H1 (cell line): ENCODE measurements around the gene UBE2K. TPM values are rescaled to one million over a fixed set of nuclear protein-coding genes. Genes with fewer than 3 reads are reported as not detected.

Experiments
- CTCF ChIA-PET: fragments of 300-600 bp; sonication (Branson Sonifier 250); formaldehyde crosslinking; loops from one replicate; lab custom pipeline; 2021; ENCODE audit not compliant: partially characterized antibody; lab: Charles Lee
- POLR2A ChIA-PET: fragments of 300-600 bp; sonication (Branson Sonifier 250); formaldehyde crosslinking; loops from one replicate; lab custom pipeline; 2021; ENCODE audit warnings: inconsistent platforms; ENCODE audit not compliant: partially characterized antibody; lab: Charles Lee
- DNase-seq, 2 experiments: peaks; one replicate each; pipeline versions ENCODE4 v3.0.0 to v3.0.0-alpha.2; 2010 to 2022; ENCODE audit warnings: low spot score in 2 of 2, low read depth in 1 of 2, mixed read lengths in 1 of 2
- FAIRE-seq: peaks from 2 replicates; lab custom pipeline; 2011; peaks lifted over from hg19 to GRCh38; lab: Jason Lieb, UNC
- H2AFZ ChIP-seq: 2 replicates; pipeline ENCODE4 v1.8.1; 2012; ENCODE audit warnings: low read length, inconsistent platforms
- H2AK5ac ChIP-seq: 2 replicates; pipeline ENCODE4 v1.6.1; 2013; ENCODE audit warnings: low read depth, low read length
- H2BK120ac ChIP-seq: replicated peaks from 2 replicates; pipeline ENCODE3; 2013; ENCODE audit warnings: low read depth, low read length, inconsistent platforms
- H2BK12ac ChIP-seq: 2 replicates; pipeline ENCODE4 v1.6.1; 2013; ENCODE audit warnings: low read depth, low read length
- H2BK15ac ChIP-seq: 2 replicates; pipeline ENCODE4 v1.6.1; 2013; ENCODE audit warnings: low read length
- H2BK20ac ChIP-seq: 2 replicates; pipeline ENCODE4 v1.6.1; 2013; ENCODE audit warnings: low read length
- H2BK5ac ChIP-seq: 2 replicates; pipeline ENCODE4 v1.6.1; 2013; ENCODE audit warnings: low read depth, low read length
- H3K14ac ChIP-seq: 2 replicates; pipeline ENCODE4 v1.6.1; 2013; ENCODE audit warnings: inconsistent platforms; ENCODE audit not compliant: insufficient read length
- H3K18ac ChIP-seq: 2 replicates; pipeline ENCODE4 v1.6.1; 2013; ENCODE audit warnings: low read length; ENCODE audit errors: extremely low read depth
- H3K23ac ChIP-seq: 2 replicates; pipeline ENCODE4 v1.6.1; 2013; ENCODE audit warnings: inconsistent platforms; ENCODE audit not compliant: insufficient read length
- H3K23me2 ChIP-seq: 2 replicates; pipeline ENCODE4 v1.6.1; 2013; ENCODE audit warnings: low read depth, low read length
- H3K27ac ChIP-seq: 2 replicates; pipeline ENCODE4 v1.6.1; 2011; ENCODE audit warnings: low read depth, low read length, inconsistent platforms
- H3K27me3 ChIP-seq, 4 experiments: replicated peaks in 1 of 4; 1 replicate in 1 of 4; 2 replicates in 3 of 4; pipeline versions ENCODE4 v1.6.1 to v1.8.1; 2011 to 2013; ENCODE audit warnings: low read length in 3 of 4, mild to moderate bottlenecking in 3 of 4, inconsistent platforms in 2 of 4, mixed read lengths in 2 of 4, moderate library complexity in 1 of 4; ENCODE audit not compliant: control insufficient read depth in 3 of 4, insufficient read depth in 3 of 4; ENCODE audit errors: extremely low read depth in 1 of 4
- H3K36me3 ChIP-seq, 4 experiments: 2 replicates each; pipeline versions ENCODE4 v1.6.1 to v1.8.1; 2011 to 2013; ENCODE audit warnings: mild to moderate bottlenecking in 4 of 4, low read length in 3 of 4, moderate library complexity in 2 of 4, control low read depth in 1 of 4, inconsistent platforms in 1 of 4; ENCODE audit not compliant: insufficient read depth in 4 of 4, control insufficient read depth in 2 of 4
- H3K4ac ChIP-seq: replicated peaks from 2 replicates; pipeline ENCODE3; 2013; ENCODE audit warnings: low read length, low read depth, mixed read lengths, inconsistent platforms; ENCODE audit not compliant: insufficient read length
- H3K4me1 ChIP-seq, 4 experiments: replicated peaks in 1 of 4; 1 replicate in 1 of 4; 2 replicates in 3 of 4; pipeline versions ENCODE4 v1.6.1 to v1.8.1; 2011 to 2013; ENCODE audit warnings: low read length in 3 of 4, inconsistent platforms in 2 of 4, mixed read lengths in 1 of 4; ENCODE audit not compliant: insufficient read depth in 4 of 4, control insufficient read depth in 3 of 4
- H3K4me2 ChIP-seq, 2 experiments: 2 replicates each; pipeline versions ENCODE4 v1.6.1 to v1.8.1; 2011 to 2013; ENCODE audit warnings: low read depth in 2 of 2, low read length in 2 of 2, control low read depth in 1 of 2, inconsistent platforms in 1 of 2, mild to moderate bottlenecking in 1 of 2; ENCODE audit not compliant: insufficient read depth in 1 of 2
- H3K4me3 ChIP-seq, 4 experiments: fragments of 200-600, 300-600 bp in 1 of 4; sonication (generic), shearing (Covaris generic), sonication (Bioruptor Twin) in 1 of 4; 2 replicates each; pipeline versions ENCODE4 v1.5.1 to v1.8.1; 2011 to 2016; ENCODE audit warnings: low read length in 4 of 4, low read depth in 3 of 4, control low read depth in 2 of 4, inconsistent platforms in 2 of 4, mild to moderate bottlenecking in 2 of 4, mixed read lengths in 1 of 4, moderate library complexity in 1 of 4; ENCODE audit not compliant: insufficient read depth in 2 of 4; ENCODE audit errors: extremely low read depth in 1 of 4
- H3K56ac ChIP-seq: replicated peaks from 2 replicates; pipeline ENCODE3; 2013; ENCODE audit warnings: low read depth, mild to moderate bottlenecking, mixed read lengths, low read length, inconsistent platforms; ENCODE audit not compliant: insufficient read length
- H3K79me1 ChIP-seq: 2 replicates; pipeline ENCODE4 v1.6.1; 2013; ENCODE audit warnings: low read depth, low read length, control low read depth
- H3K79me2 ChIP-seq, 2 experiments: 2 replicates each; pipeline versions ENCODE4 v1.6.1 to v1.8.1; 2012 to 2013; ENCODE audit warnings: low read length in 2 of 2, mild to moderate bottlenecking in 2 of 2, inconsistent platforms in 1 of 2; ENCODE audit not compliant: insufficient read depth in 2 of 2, control insufficient read depth in 1 of 2
- H3K9ac ChIP-seq, 4 experiments: replicated peaks in 1 of 4; 1 replicate in 1 of 4; 2 replicates in 3 of 4; pipeline versions ENCODE4 v1.6.1 to v1.8.1; 2011 to 2013; ENCODE audit warnings: low read depth in 3 of 4, low read length in 3 of 4, control low read depth in 2 of 4, mild to moderate bottlenecking in 2 of 4, moderate library complexity in 2 of 4, inconsistent platforms in 1 of 4; ENCODE audit errors: extremely low read depth in 1 of 4
- H3K9me3 ChIP-seq, 2 experiments: 2 replicates each; pipeline versions ENCODE4 v1.6.1 to v1.8.1; 2012 to 2013; ENCODE audit warnings: mild to moderate bottlenecking in 2 of 2, moderate library complexity in 2 of 2, control low read depth in 1 of 2, inconsistent platforms in 1 of 2, low read depth in 1 of 2, low read length in 1 of 2, mixed read lengths in 1 of 2; ENCODE audit not compliant: insufficient read depth in 2 of 2
- H4K20me1 ChIP-seq, 2 experiments: replicated peaks in 1 of 2; 2 replicates each; pipeline versions ENCODE3 to v1.8.1; 2011 to 2013; ENCODE audit warnings: inconsistent platforms in 2 of 2, low read length in 2 of 2, mild to moderate bottlenecking in 1 of 2; ENCODE audit not compliant: insufficient read depth in 2 of 2, control insufficient read depth in 1 of 2
- H4K5ac ChIP-seq: 2 replicates; pipeline ENCODE4 v1.6.1; 2013; ENCODE audit warnings: low read length, low read depth, mixed read lengths, inconsistent platforms; ENCODE audit not compliant: insufficient read length
- H4K8ac ChIP-seq: 2 replicates; pipeline ENCODE4 v1.8.0; 2013; ENCODE audit warnings: mild to moderate bottlenecking, moderate library complexity, low read length, inconsistent platforms; ENCODE audit not compliant: insufficient read depth; ENCODE audit errors: extremely low read depth
- H4K91ac ChIP-seq: replicated peaks from 2 replicates; pipeline ENCODE3; 2013; ENCODE audit warnings: low read length, mixed read lengths, inconsistent platforms; ENCODE audit not compliant: insufficient read length
- CBX8 ChIP-seq: fragments of 300-800, 300-1000 bp; sonication (generic); IDR thresholded peaks from 2 replicates; pipeline ENCODE4 v1.7.1; 2016; ENCODE audit warnings: low read depth, low read length, borderline replicate concordance
- EGR1 ChIP-seq: IDR thresholded peaks from 2 replicates; pipeline ENCODE4 v1.6.1; 2011; ENCODE audit warnings: low read depth, low read length, borderline replicate concordance
- EP300 ChIP-seq, 2 experiments: IDR thresholded peaks; 1 replicate in 1 of 2; 2 replicates in 1 of 2; pipeline ENCODE4 v1.6.1; 2011 to 2012; ENCODE audit warnings: low read depth in 2 of 2, low read length in 2 of 2, mild to moderate bottlenecking in 2 of 2, borderline replicate concordance in 1 of 2, inconsistent platforms in 1 of 2, moderate library complexity in 1 of 2
- PHF8 ChIP-seq: fragments of 200-600 bp; sonication (generic); conservative IDR thresholded peaks from 2 replicates; pipeline ENCODE4 v1.7.1; 2012; ENCODE audit warnings: low read depth, mild to moderate bottlenecking, inconsistent platforms, low read length, moderate library complexity
- RFX5 ChIP-seq: IDR thresholded peaks from 2 replicates; pipeline ENCODE4 v1.6.1; 2011; ENCODE audit warnings: low read depth, low read length, improper control_type of control experiment, borderline replicate concordance
- SRF ChIP-seq: IDR thresholded peaks from 2 replicates; pipeline ENCODE4 v1.6.1; 2011; ENCODE audit warnings: mild to moderate bottlenecking, low read depth, low read length, moderate library complexity
- TCF12 ChIP-seq: IDR thresholded peaks from 2 replicates; pipeline ENCODE4 v1.6.1; 2011; ENCODE audit warnings: low read depth, mild to moderate bottlenecking, low read length
- USF2 ChIP-seq: IDR thresholded peaks from 2 replicates; pipeline ENCODE4 v1.6.1; 2011; ENCODE audit warnings: low read length, improper control_type of control experiment
- WGBS, 2 experiments: shearing (Covaris generic) in 1 of 2; methylation state at CpG; one replicate each; pipeline versions ENCODE4 v1.1.6 to v1.1.7; 2013 to 2015; ENCODE audit warnings: low lambda C conversion rate in 2 of 2, mixed read lengths in 2 of 2, inconsistent platforms in 1 of 2, low coverage in 1 of 2, missing lambda C conversion rate in 1 of 2; ENCODE audit not compliant: insufficient replicate concordance in 2 of 2, insufficient coverage in 1 of 2, insufficient read length in 1 of 2; ENCODE audit errors: extremely low coverage in 1 of 2, missing lambda C conversion rate in 1 of 2; 5-methylcytosine and 5-hydroxymethylcytosine counted together
- polyA plus RNA-seq, 7 experiments: library from polyadenylated mRNA; depleted of rRNA in 3 of 7; stranded (reverse) in 5 of 7; unstranded in 2 of 7; fragments of >200 nt in 5 of 7; fragments of 200-250 nt in 2 of 7; gene quantifications; 1 replicate in 5 of 7; 2 replicates in 1 of 7; 4 replicates in 1 of 7; pipeline versions ENCODE4 v1.2.1 to v1.2.3, GENCODE V29; 2011 to 2013; ENCODE audit warnings: missing spikeins in 2 of 7, mixed read lengths in 2 of 7
- total RNA-seq: library from RNA; stranded (reverse); fragmentation: NEBNext Ultra II Directional; extraction: Animal tissue kit (Norgen Biotek cat#: 25700); gene quantifications from 2 replicates; pipeline ENCODE4 v1.2.1, GENCODE V29; 2021

Gene UBE2K
- total and polyA plus RNA-seq, 2 of the 8 experiments (the other 6 are each of a cell fraction or from before 2014, with no cell fraction given): 53.6 to 174 TPM

DNA sequence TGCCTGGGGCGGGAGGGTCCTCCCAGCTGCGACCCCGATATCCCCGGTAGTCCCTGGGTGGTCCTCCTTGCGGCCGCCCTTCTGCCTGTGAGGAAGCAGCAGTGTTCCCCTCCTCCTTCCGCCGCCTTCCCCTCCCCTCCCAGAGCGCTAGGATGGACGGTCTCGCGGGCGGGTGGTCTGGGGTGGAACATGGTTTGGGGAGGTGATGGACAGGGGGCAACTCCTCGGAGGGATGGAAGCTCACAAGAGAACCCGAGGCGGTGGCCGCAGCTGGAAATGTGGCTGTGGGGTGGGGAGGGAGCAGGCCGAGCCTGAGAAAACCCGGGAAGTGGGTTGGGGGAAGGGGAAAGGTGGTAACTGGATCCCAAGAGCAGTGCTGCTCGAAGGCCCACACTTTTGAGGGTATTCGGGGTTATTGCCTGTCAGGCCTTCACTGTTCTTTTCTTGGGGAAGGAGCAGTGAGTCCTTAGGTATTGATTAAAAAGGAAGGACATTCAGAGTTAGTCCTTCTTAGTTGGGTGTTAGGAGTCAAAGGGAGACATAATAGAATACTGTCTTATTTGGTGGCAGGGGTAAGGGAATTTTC is 581 bp downstream of the UBE2K start:
- H4K5ac ChIP-seq: peak overlapping the region; percentile 94
- H2BK5ac ChIP-seq: peak overlapping the region; percentile 100
- H3K4ac ChIP-seq: peak overlapping the region; percentile 87
- no peak overlapping the region for H2BK120ac ChIP-seq
- no peaks in the 10 kb centered on the region for H3K9me3 ChIP-seq
- peak overlapping the region; percentile 65; the same call in 1 of the 2 replicates for H2BK15ac ChIP-seq
- no peak overlapping the region for H3K23ac ChIP-seq
- peak overlapping the region; percentile 100 for H3K18ac ChIP-seq
- no peak overlapping the region for H2BK20ac ChIP-seq
- H3K23me2 ChIP-seq: peaks cover 2% of the 10 kb centered on the region; the same call in 1 of the 2 replicates
- peaks cover 0 to 9% (median 4%) of the 10 kb centered on the region in 4 experiments; a peak in 3 of 7 replicates for H3K4me1 ChIP-seq
- peak overlapping the region; percentile 83 to 90 for H3K4me2 ChIP-seq
- H4K20me1 ChIP-seq: peaks cover 5 to 18% of the 10 kb centered on the region in 2 experiments
- no peak overlapping the region; the same call in 1 of the 2 replicates for H2AK5ac ChIP-seq
- H4K8ac ChIP-seq: peak overlapping the region; percentile 98
- H3K79me1 ChIP-seq: no peaks in the 10 kb centered on the region; the same call in 1 of the 2 replicates
- peaks cover 0 to 10% (median 2%) of the 10 kb centered on the region in 4 experiments; a peak in 3 of 8 replicates for H3K36me3 ChIP-seq
- CTCF ChIA-PET: interaction anchor here (0.6 kb wide), 1 partner anchor 8 kb away, joined by 3 read pairs; no protein-coding TSS in a partner anchor
- peak overlapping the region; percentile 82 to 95 (median 94) for H3K4me3 ChIP-seq
- H3K56ac ChIP-seq: peak overlapping the region; percentile 33
- FAIRE-seq: no peak
- H3K79me2 ChIP-seq: peaks cover 41 to 55% of the 10 kb centered on the region in 2 experiments
- H3K27me3 ChIP-seq: no peaks in the 10 kb centered on the region
- no peak overlapping the region; the same call in 1 of the 2 replicates for H2AFZ ChIP-seq
- DNase-seq: peak in 1 of 2 experiments; percentile 81
- peak overlapping the region; percentile 96 for H4K91ac ChIP-seq
- no peak overlapping the region for H3K14ac ChIP-seq
- H2BK12ac ChIP-seq: peak overlapping the region; percentile 78; the same call in 1 of the 2 replicates
- peak overlapping the region; percentile 96 for H3K27ac ChIP-seq
- WGBS, 2 experiments: 1% methylated on average over 18 of the region's 21 CpGs; no CpG with 5 or more reads in 1 of the 2 experiments
- peak overlapping the region; percentile 78 to 97 (median 92) for H3K9ac ChIP-seq
- POLR2A ChIA-PET: interaction anchor here (0.6 to 4.1 kb wide), 22 partner anchors 9 to 292 kb away, joined by 3 to 34 read pairs (median 5); partner anchors contain the start of genes RPL9, SMIM14 and UGDH
- TF ChIP-seq PHF8 (peak; percentile 30), EGR1 (0 out of 2 replicates have a peak, but pooled peaks have one; percentile 16), RFX5 (no peak), TCF12 (no peak), CBX8 (no peak), SRF (no peak), USF2 (no peak), EP300 (IDR thresholded peaks at IDR 0.05; ENCODE audit: borderline replicate concordance in 1 of 2, low read depth in 2 of 2, low read length in 2 of 2) (peak in 1 of 2 experiments; percentile 6; a peak in 1 of 3 replicates)
